B cell (primary cell): ENCODE data around the gene ULK4.

Experiments
- CTCF ChIP-seq: fragments of 200-600 bp; IDR thresholded peaks from one replicate; pipeline ENCODE4 v1.8.0; 2022; ENCODE audit warnings: antibody characterized with exemption, mild to moderate bottlenecking
- EZH2 ChIP-seq: IDR thresholded peaks from 2 replicates; pipeline ENCODE4 v1.6.1; 2012; ENCODE audit warnings: borderline replicate concordance, low read depth, mild to moderate bottlenecking, moderate library complexity, low read length; ENCODE audit not compliant: insufficient read depth, poor library complexity, severe bottlenecking

GRCh38 chr3:41205591-41205990 is 756.3 kb downstream of the ULK4 start:
- TF ChIP-seq CTCF (no peak), EZH2 (no peak)
